Measurements from ENCODE around the gene BNIP3.

The BNIP3 gene

DNA sequence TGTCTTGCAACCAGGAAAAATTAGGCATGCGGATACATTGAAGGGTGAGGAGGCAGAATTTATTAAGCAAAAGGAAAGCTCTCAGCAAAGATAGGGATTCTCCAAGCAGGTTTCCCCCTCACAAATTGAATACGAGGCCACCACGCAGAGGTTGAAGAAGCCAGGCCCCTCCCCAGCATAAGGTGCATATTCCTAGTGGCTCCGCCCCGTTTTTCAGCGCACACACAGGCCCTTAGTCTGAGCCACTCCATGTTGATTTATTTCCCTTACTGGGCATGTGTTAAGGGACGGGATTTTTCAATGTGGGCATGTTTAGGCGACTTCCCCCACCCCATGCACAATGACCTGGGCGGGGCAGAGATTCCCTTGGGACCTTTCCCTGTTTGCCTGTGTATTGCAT, 56.0 kb downstream of the BNIP3 start:
- no peak overlapping the region for H3K4me2 ChIP-seq (ENCODE audit: low read depth, low read length, poor library complexity, severe bottlenecking)
- TF ChIP-seq, protein P1, sequence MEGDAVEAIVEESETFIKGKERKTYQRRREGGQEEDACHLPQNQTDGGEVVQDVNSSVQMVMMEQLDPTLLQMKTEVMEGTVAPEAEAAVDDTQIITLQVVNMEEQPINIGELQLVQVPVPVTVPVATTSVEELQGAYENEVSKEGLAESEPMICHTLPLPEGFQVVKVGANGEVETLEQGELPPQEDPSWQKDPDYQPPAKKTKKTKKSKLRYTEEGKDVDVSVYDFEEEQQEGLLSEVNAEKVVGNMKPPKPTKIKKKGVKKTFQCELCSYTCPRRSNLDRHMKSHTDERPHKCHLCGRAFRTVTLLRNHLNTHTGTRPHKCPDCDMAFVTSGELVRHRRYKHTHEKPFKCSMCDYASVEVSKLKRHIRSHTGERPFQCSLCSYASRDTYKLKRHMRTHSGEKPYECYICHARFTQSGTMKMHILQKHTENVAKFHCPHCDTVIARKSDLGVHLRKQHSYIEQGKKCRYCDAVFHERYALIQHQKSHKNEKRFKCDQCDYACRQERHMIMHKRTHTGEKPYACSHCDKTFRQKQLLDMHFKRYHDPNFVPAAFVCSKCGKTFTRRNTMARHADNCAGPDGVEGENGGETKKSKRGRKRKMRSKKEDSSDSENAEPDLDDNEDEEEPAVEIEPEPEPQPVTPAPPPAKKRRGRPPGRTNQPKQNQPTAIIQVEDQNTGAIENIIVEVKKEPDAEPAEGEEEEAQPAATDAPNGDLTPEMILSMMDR (IDR thresholded peaks at IDR 0.05; ENCODE audit: insufficient read depth, low read length, poor library complexity, severe bottlenecking), result no peak
- no peak for TF ChIP-seq EZH2phosphoT487 (conservative IDR thresholded peaks at IDR 0.05; ENCODE audit: low read length)
- no peaks in the 10 kb centered on the region for H3F3A ChIP-seq (ENCODE audit: insufficient read depth)
- H3K9me3 ChIP-seq (ENCODE audit: insufficient read depth, low read length), result peaks cover 3% of the 10 kb centered on the region; the same call in 1 of the 2 replicates
- no peak overlapping the region for H3K9ac ChIP-seq (ENCODE audit: low read length)
- H3K27me3 ChIP-seq (ENCODE audit: low read length), result no peaks in the 10 kb centered on the region
- H3K36me3 ChIP-seq (ENCODE audit: low read length), result peaks cover 4% of the 10 kb centered on the region; the same call in 1 of the 2 replicates
- 0 out of 2 replicates have a peak, but pooled peaks cover 10% of the 10 kb centered on the region for H4K20me1 ChIP-seq (ENCODE audit: low read depth, low read length)
- no peak overlapping the region for H3K4me3 ChIP-seq (ENCODE audit: insufficient read depth, low read length, poor library complexity, severe bottlenecking)
- H3K9me2 ChIP-seq (replicated peaks; ENCODE audit: insufficient read depth, low read length), result no peaks in the 10 kb centered on the region
- no peak overlapping the region for H2AFZ ChIP-seq (ENCODE audit: low read depth, low read length, severe bottlenecking)
- peaks cover 100% of the 10 kb centered on the region for H3K79me2 ChIP-seq (ENCODE audit: insufficient read depth, low read length)
- H3K27ac ChIP-seq (ENCODE audit: low read depth, low read length), result no peak overlapping the region

DNA sequence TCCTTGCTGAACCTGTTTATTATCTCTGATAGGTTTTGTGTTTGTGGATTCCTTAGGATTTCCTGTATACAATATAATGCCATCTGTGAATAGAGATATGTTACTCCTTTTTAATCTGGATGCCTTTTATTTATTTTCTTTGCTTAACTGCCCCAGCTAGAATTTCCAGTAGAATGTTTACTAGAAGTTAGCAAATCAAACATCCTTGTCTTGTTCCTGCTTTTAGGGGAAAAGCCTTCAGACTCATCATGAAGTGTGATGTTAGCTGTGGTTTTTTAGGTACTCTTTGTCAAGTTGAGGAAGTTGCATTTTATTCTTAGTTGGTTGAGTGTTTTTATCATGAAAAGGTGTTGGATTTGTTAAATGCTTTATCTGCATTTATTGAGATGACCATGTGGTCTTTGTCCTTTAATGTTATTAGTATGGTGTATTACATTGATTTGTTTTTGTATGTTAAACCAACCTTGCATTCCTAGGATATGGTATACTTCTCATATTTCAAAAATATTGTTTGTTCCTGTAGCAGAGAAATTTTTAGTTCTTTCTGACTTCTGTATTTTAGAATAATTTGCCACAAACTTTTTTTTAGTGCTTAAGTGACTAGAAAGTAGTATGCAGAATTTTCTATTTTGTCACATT, 56.6 kb downstream of the BNIP3 start:
- Histone ChIP-seq H3K27me3 (ENCODE audit: low read length) (no peaks in the 10 kb centered on the region), H3K9ac (ENCODE audit: low read length) (no peak overlapping the region), H3K4me2 (ENCODE audit: low read depth, low read length, poor library complexity, severe bottlenecking) (no peak overlapping the region), H4K20me1 (ENCODE audit: low read depth, low read length) (0 out of 2 replicates have a peak, but pooled peaks cover 6% of the 10 kb centered on the region), H3K27ac (ENCODE audit: low read depth, low read length) (no peak overlapping the region), H3F3A (ENCODE audit: insufficient read depth) (no peaks in the 10 kb centered on the region), H3K79me2 (ENCODE audit: insufficient read depth, low read length) (peaks cover 100% of the 10 kb centered on the region), H3K4me3 (ENCODE audit: insufficient read depth, low read length, poor library complexity, severe bottlenecking) (no peak overlapping the region), H3K9me2 (replicated peaks; ENCODE audit: insufficient read depth, low read length) (no peaks in the 10 kb centered on the region), H3K9me3 (ENCODE audit: insufficient read depth, low read length) (peaks cover 3% of the 10 kb centered on the region; the same call in 1 of the 2 replicates), H2AFZ (ENCODE audit: low read depth, low read length, severe bottlenecking) (no peak overlapping the region), H3K36me3 (ENCODE audit: low read length) (peaks cover 4% of the 10 kb centered on the region; the same call in 1 of the 2 replicates)
- TF ChIP-seq EZH2phosphoT487 (conservative IDR thresholded peaks at IDR 0.05; ENCODE audit: low read length), result no peak
- TF ChIP-seq, protein P1 (IDR thresholded peaks at IDR 0.05; ENCODE audit: insufficient read depth, low read length, poor library complexity, severe bottlenecking), result no peak

DNA sequence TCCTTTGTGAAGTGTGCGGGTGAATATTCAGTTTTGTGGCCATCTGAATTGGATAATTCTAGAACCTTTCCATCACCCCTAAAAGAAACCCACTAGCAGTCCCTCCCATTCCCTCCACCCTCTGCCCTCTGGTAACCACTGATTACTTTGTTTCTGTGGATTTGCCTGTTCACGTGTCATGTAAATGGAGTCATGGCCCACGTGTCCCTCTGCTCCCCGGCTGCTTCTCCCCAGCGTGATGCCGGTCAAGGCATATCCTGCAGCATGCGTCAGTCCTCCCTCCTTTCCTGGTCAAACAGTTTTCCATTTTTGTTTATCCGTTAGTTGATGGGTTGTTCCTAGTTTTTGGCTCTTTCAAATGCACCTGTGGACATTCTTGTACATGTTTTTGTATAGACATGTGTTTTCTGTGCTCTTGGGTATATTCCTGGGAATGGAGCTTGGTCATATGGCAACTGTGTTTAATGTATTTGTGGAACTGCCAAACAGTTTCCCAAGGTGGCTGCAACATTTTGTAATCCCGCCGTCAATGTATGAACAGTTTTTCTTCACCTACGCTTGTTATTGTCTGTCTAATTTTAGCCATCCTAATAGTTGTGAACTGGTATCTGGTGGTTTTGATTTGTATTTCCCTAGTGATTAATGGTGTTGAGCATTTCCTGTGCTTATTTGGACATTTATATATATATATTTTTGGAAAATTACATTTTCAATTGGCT, 58.5 kb downstream of the BNIP3 start:
- H3K4me3 ChIP-seq (ENCODE audit: insufficient read depth, low read length, poor library complexity, severe bottlenecking), result no peak overlapping the region
- H3K27me3 ChIP-seq (ENCODE audit: low read length), result no peaks in the 10 kb centered on the region
- H3K9me3 ChIP-seq (ENCODE audit: insufficient read depth, low read length), result peaks cover 3% of the 10 kb centered on the region; the same call in 1 of the 2 replicates
- H4K20me1 ChIP-seq (ENCODE audit: low read depth, low read length), result 0 out of 2 replicates have a peak, but pooled peaks cover 3% of the 10 kb centered on the region
- H3K79me2 ChIP-seq (ENCODE audit: insufficient read depth, low read length), result peaks cover 82% of the 10 kb centered on the region
- H3F3A ChIP-seq (ENCODE audit: insufficient read depth), result no peaks in the 10 kb centered on the region
- H3K36me3 ChIP-seq (ENCODE audit: low read length), result peaks cover 4% of the 10 kb centered on the region; the same call in 1 of the 2 replicates
- H2AFZ ChIP-seq (ENCODE audit: low read depth, low read length, severe bottlenecking), result no peak overlapping the region
- TF ChIP-seq, protein P1 (IDR thresholded peaks at IDR 0.05; ENCODE audit: insufficient read depth, low read length, poor library complexity, severe bottlenecking), result no peak
- TF ChIP-seq EZH2phosphoT487 (conservative IDR thresholded peaks at IDR 0.05; ENCODE audit: low read length), result no peak
- H3K9ac ChIP-seq (ENCODE audit: low read length), result no peak overlapping the region
- H3K9me2 ChIP-seq (replicated peaks; ENCODE audit: insufficient read depth, low read length), result no peaks in the 10 kb centered on the region
- H3K27ac ChIP-seq (ENCODE audit: low read depth, low read length), result no peak overlapping the region
- H3K4me2 ChIP-seq (ENCODE audit: low read depth, low read length, poor library complexity, severe bottlenecking), result no peak overlapping the region
